GM12878 (cell line): Measurements from ENCODE around the gene NDRG2.
"Not testable (repeated sequence)": the region's sequence is repeated elsewhere in the genome, so short reads cannot be mapped to it uniquely, and the experiment has no call there.

Experiments
- CTCF ChIP-seq, 3 experiments: IDR thresholded peaks in 2 of 3; conservative IDR thresholded peaks in 1 of 3; 2 replicates each; pipeline ENCODE4 v1.5.1; 2011; ENCODE audit warnings: low read depth in 3 of 3, low read length in 3 of 3, mild to moderate bottlenecking in 3 of 3, control low read depth in 2 of 3, moderate library complexity in 2 of 3, inconsistent platforms in 1 of 3, mixed read lengths in 1 of 3; ENCODE audit not compliant: control insufficient read depth in 2 of 3, insufficient read depth in 1 of 3; ENCODE audit errors: extremely low read depth in 1 of 3
- ESRRA ChIP-seq: IDR thresholded peaks from 2 replicates; pipeline ENCODE4 v1.6.1; 2012; ENCODE audit warnings: mild to moderate bottlenecking, low read length, improper control_type of control experiment
- EZH2 ChIP-seq: IDR thresholded peaks from 2 replicates; pipeline ENCODE4 v1.6.1; 2012; ENCODE audit warnings: low read depth, mild to moderate bottlenecking, control low read depth, inconsistent platforms, low read length, borderline replicate concordance; ENCODE audit not compliant: control insufficient read depth
- FOXM1 ChIP-seq: IDR thresholded peaks from 2 replicates; pipeline ENCODE4 v1.6.1; 2012; ENCODE audit warnings: low read depth, mild to moderate bottlenecking, inconsistent platforms, low read length, moderate library complexity
- MEF2A ChIP-seq: IDR thresholded peaks from 2 replicates; pipeline ENCODE4 v1.6.1; 2011; ENCODE audit warnings: low read depth, mild to moderate bottlenecking, low read length, moderate library complexity; ENCODE audit not compliant: insufficient read depth
- MTA2 ChIP-seq: fragments of 450-650 bp; IDR thresholded peaks from 2 replicates; pipeline ENCODE4 v1.6.1; 2016; ENCODE audit warnings: low read depth, mild to moderate bottlenecking, moderate library complexity
- POLR2A ChIP-seq: IDR thresholded peaks from 2 replicates; pipeline ENCODE4 v1.6.1; 2011; ENCODE audit warnings: low read depth, mild to moderate bottlenecking, low read length
- YY1 ChIP-seq: IDR thresholded peaks from 2 replicates; pipeline ENCODE4 v1.6.1; 2011; ENCODE audit warnings: low read depth, mild to moderate bottlenecking, low read length

- TF ChIP-seq MEF2A; EZH2; CTCF (IDR thresholded peaks at IDR 0.05 in 2 of 3, conservative IDR thresholded peaks at IDR 0.05 in 1 of 3; ENCODE audit: control insufficient read depth in 2 of 3, extremely low read depth in 1 of 3, insufficient read depth in 1 of 3, low read depth in 3 of 3, low read length in 3 of 3); MTA2; YY1; ESRRA; POLR2A; FOXM1: not testable (repeated sequence)
Measured at GRCh38 chr14:21009721-21010120, 15.1 kb downstream of the NDRG2 start.
